HepG2 (cell line): ENCODE results near the gene FKBP5. TPM values are rescaled to one million over a fixed set of nuclear protein-coding genes. Genes with fewer than 3 reads are reported as not detected.

ENCODE experiments used
- BHLHE40 ChIP-seq: IDR thresholded peaks from 2 replicates; pipeline ENCODE4 v1.6.1; 2011; ENCODE audit warnings: low read length, improper control_type of control experiment
- CEBPG ChIP-seq: IDR thresholded peaks from 2 replicates; pipeline ENCODE4 v1.6.1; 2016
- ETS1 ChIP-seq: sonication (generic); formaldehyde crosslinking; IDR thresholded peaks from 2 replicates; pipeline ENCODE4 v1.4.0; 2020; ENCODE audit warnings: missing genetic modification reagents
- HNF4G ChIP-seq, 2 experiments: sonication (generic) in 1 of 2; formaldehyde crosslinking in 1 of 2; IDR thresholded peaks; 2 replicates each; pipeline versions ENCODE4 v1.4.0 to v1.6.1; 2011 to 2020; ENCODE audit warnings: borderline replicate concordance in 2 of 2, low read depth in 2 of 2, mild to moderate bottlenecking in 2 of 2, low read length in 1 of 2, missing genetic modification reagents in 1 of 2, moderate library complexity in 1 of 2
- ISL2 ChIP-seq: sonication (generic); formaldehyde crosslinking; IDR thresholded peaks from 2 replicates; pipeline ENCODE4 v1.5.0; 2020; ENCODE audit warnings: missing genetic modification reagents
- KMT2B ChIP-seq: IDR thresholded peaks from 2 replicates; pipeline ENCODE4 v1.6.1; 2016; ENCODE audit warnings: missing genetic modification reagents, missing compliant biosample characterization
- MAFK ChIP-seq, 2 experiments: IDR thresholded peaks in 1 of 2; conservative IDR thresholded peaks in 1 of 2; 2 replicates each; pipeline ENCODE4 v1.6.1; 2011; ENCODE audit warnings: improper control_type of control experiment in 2 of 2, low read length in 2 of 2
- MEIS1 ChIP-seq: sonication (generic); formaldehyde crosslinking; IDR thresholded peaks from 2 replicates; pipeline ENCODE4 v1.9.0; 2021; ENCODE audit warnings: mild to moderate bottlenecking, missing genetic modification reagents, moderate library complexity, borderline replicate concordance
- ONECUT2 ChIP-seq: sonication (generic); formaldehyde crosslinking; IDR thresholded peaks from 2 replicates; pipeline ENCODE4 v1.4.0; 2020; ENCODE audit warnings: missing genetic modification reagents
- PHF8 ChIP-seq: sonication (generic); formaldehyde crosslinking; IDR thresholded peaks from 2 replicates; pipeline ENCODE4 v1.5.0; 2020; ENCODE audit warnings: missing genetic modification reagents
- RBFOX2 ChIP-seq: fragments of 200-400 bp; formaldehyde crosslinking; IDR thresholded peaks from 2 replicates; pipeline ENCODE4 v1.6.1; 2017; ENCODE audit warnings: low read depth, mild to moderate bottlenecking, low read length
- SAFB2 ChIP-seq: sonication (generic); formaldehyde crosslinking; IDR thresholded peaks from 2 replicates; pipeline ENCODE4 v1.5.1; 2020; ENCODE audit warnings: missing genetic modification reagents, low read depth, mild to moderate bottlenecking, borderline replicate concordance
- SAP130 ChIP-seq: IDR thresholded peaks from 2 replicates; pipeline ENCODE4 v1.6.1; 2016; ENCODE audit warnings: low read depth
- SNAPC5 ChIP-seq: sonication (generic); formaldehyde crosslinking; IDR thresholded peaks from 2 replicates; pipeline ENCODE4 v1.8.1; 2023; ENCODE audit warnings: mild to moderate bottlenecking, missing genetic modification reagents, borderline replicate concordance
- TAF15 ChIP-seq: fragments of 200-400 bp; formaldehyde crosslinking; IDR thresholded peaks from one replicate; pipeline ENCODE4 v1.6.1; 2018; ENCODE audit warnings: mild to moderate bottlenecking, low read depth, low read length; ENCODE audit not compliant: poor library complexity, severe bottlenecking
- TMF1 ChIP-seq: sonication (generic); formaldehyde crosslinking; IDR thresholded peaks from 2 replicates; pipeline ENCODE4 v1.8.1; 2022; ENCODE audit warnings: low read depth, missing genetic modification reagents
- ZNF597 ChIP-seq: sonication (generic); formaldehyde crosslinking; IDR thresholded peaks from 2 replicates; pipeline ENCODE4 v1.5.0; 2020; ENCODE audit warnings: missing genetic modification reagents
- ZNF616 ChIP-seq: sonication (generic); formaldehyde crosslinking; IDR thresholded peaks from 2 replicates; pipeline ENCODE4 v1.5.0; 2020; ENCODE audit warnings: low read depth, mild to moderate bottlenecking, missing genetic modification reagents
- ZNF777 ChIP-seq: sonication (generic); formaldehyde crosslinking; IDR thresholded peaks from 2 replicates; pipeline ENCODE4 v1.4.0; 2020; ENCODE audit warnings: missing genetic modification reagents
- ZSCAN21 ChIP-seq: sonication (generic); formaldehyde crosslinking; IDR thresholded peaks from 2 replicates; pipeline ENCODE4 v1.8.0; 2022; ENCODE audit warnings: mild to moderate bottlenecking, missing genetic modification reagents, moderate library complexity, borderline replicate concordance
- polyA plus RNA-seq, 8 experiments: library from polyadenylated mRNA; depleted of rRNA in 3 of 8; stranded (reverse) in 7 of 8; unstranded in 1 of 8; fragments of >200 nt; fragmentation: Illumina TruSeq in 4 of 8; extraction: Trizol in 4 of 8; gene quantifications; 2 replicates each; pipeline versions ENCODE4 v1.2.1 to v1.2.3, GENCODE V29; 2011 to 2016; ENCODE audit warnings: low read depth in 4 of 8, missing spikeins in 1 of 8, mixed read lengths in 1 of 8; ENCODE audit not compliant: insufficient read depth in 1 of 8
- total RNA-seq, 5 experiments: library from RNA; depleted of rRNA; stranded (reverse); fragments of >200 nt; fragmentation: Illumina TruSeq; extraction: Trizol; gene quantifications; 2 replicates each; pipeline ENCODE4 v1.2.3, GENCODE V29; 2016; ENCODE audit warnings: low read depth in 1 of 5
- TF ChIP-seq, protein P1 (sequence below): sonication (generic); formaldehyde crosslinking; conservative IDR thresholded peaks from 2 replicates; pipeline ENCODE4 v1.8.0; 2022; ENCODE audit warnings: mild to moderate bottlenecking, moderate library complexity, missing genetic modification reagents
- TF ChIP-seq, protein P2 (sequence below): sonication (generic); formaldehyde crosslinking; IDR thresholded peaks from 2 replicates; pipeline ENCODE4 v1.4.0; 2020; ENCODE audit warnings: mild to moderate bottlenecking, missing genetic modification reagents, borderline replicate concordance
- TF ChIP-seq, protein P3 (sequence below): IDR thresholded peaks from 2 replicates; pipeline ENCODE4 v1.6.1; 2012; ENCODE audit warnings: inconsistent platforms

Gene FKBP5
- total and polyA plus RNA-seq, 2 of the 13 experiments (the other 11 are each of a cell fraction or from before 2014, with no cell fraction given) = 8.0 to 17.4 TPM

GRCh38 chr6:35727935-35728682 is 39.4 kb upstream of the FKBP5 start (continued):
- TF ChIP-seq MAFK (conservative IDR thresholded peaks at IDR 0.05 in 1 of 2, IDR thresholded peaks at IDR 0.05 in 1 of 2; ENCODE audit: low read length in 2 of 2) (peak; percentile 61 to 68; a peak in 2 of 4 replicates), TMF1 (CRISPR knock-in tag) (peak; percentile 68; the same call in 1 of the 2 replicates), ZNF597 (no peak), PHF8 (CRISPR knock-in tag) (peak; percentile 44; the same call in 1 of the 2 replicates), SAP130 (CRISPR knock-in tag) (peak; percentile 67), MEIS1 (CRISPR knock-in tag) (0 out of 2 replicates have a peak, but pooled peaks have one; percentile 22), ETS1 (CRISPR knock-in tag) (peak; percentile 63; the same call in 1 of the 2 replicates), RBFOX2 (peak; percentile 73), HNF4G (IDR thresholded peaks at IDR 0.05; ENCODE audit: borderline replicate concordance, low read depth, low read length) (no peak), HNF4G (CRISPR knock-in tag; IDR thresholded peaks at IDR 0.05; ENCODE audit: borderline replicate concordance, low read depth) (no peak), SAFB2 (CRISPR knock-in tag) (peak; percentile 82), KMT2B (CRISPR knock-in tag) (0 out of 2 replicates have a peak, but pooled peaks have one; percentile 31), SNAPC5 (peak; percentile 50; the same call in 1 of the 2 replicates), ISL2 (CRISPR knock-in tag) (no peak), CEBPG (peak; percentile 16; the same call in 1 of the 2 replicates), BHLHE40 (peak; percentile 14; the same call in 1 of the 2 replicates), ONECUT2 (CRISPR knock-in tag) (no peak), ZNF777 (CRISPR knock-in tag) (peak; percentile 80), ZNF616 (0 out of 2 replicates have a peak, but pooled peaks have one; percentile 69), ZSCAN21 (CRISPR knock-in tag) (peak; percentile 86; the same call in 1 of the 2 replicates), TAF15 (peak; percentile 11)
- TF ChIP-seq, protein P1, sequence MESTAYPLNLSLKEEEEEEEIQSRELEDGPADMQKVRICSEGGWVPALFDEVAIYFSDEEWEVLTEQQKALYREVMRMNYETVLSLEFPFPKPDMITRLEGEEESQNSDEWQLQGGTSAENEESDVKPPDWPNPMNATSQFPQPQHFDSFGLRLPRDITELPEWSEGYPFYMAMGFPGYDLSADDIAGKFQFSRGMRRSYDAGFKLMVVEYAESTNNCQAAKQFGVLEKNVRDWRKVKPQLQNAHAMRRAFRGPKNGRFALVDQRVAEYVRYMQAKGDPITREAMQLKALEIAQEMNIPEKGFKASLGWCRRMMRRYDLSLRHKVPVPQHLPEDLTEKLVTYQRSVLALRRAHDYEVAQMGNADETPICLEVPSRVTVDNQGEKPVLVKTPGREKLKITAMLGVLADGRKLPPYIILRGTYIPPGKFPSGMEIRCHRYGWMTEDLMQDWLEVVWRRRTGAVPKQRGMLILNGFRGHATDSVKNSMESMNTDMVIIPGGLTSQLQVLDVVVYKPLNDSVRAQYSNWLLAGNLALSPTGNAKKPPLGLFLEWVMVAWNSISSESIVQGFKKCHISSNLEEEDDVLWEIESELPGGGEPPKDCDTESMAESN (CRISPR knock-in tag) = peak; percentile 76; the same call in 1 of the 2 replicates
- TF ChIP-seq, protein P2, sequence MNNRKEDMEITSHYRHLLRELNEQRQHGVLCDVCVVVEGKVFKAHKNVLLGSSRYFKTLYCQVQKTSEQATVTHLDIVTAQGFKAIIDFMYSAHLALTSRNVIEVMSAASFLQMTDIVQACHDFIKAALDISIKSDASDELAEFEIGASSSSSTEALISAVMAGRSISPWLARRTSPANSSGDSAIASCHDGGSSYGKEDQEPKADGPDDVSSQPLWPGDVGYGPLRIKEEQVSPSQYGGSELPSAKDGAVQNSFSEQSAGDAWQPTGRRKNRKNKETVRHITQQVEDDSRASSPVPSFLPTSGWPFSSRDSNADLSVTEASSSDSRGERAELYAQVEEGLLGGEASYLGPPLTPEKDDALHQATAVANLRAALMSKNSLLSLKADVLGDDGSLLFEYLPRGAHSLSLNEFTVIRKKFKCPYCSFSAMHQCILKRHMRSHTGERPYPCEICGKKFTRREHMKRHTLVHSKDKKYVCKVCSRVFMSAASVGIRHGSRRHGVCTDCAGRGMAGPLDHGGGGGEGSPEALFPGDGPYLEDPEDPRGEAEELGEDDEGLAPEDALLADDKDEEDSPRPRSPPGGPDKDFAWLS (CRISPR knock-in tag) = no peak
- TF ChIP-seq, protein P3, sequence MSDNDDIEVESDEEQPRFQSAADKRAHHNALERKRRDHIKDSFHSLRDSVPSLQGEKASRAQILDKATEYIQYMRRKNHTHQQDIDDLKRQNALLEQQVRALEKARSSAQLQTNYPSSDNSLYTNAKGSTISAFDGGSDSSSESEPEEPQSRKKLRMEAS = peak; percentile 90
